ENCODE data around the gene KCNK4. TPM values are rescaled to one million over a fixed set of nuclear protein-coding genes. Genes with fewer than 3 reads are reported as not detected.

Gene KCNK4
- total RNA-seq, 1 donor from 2014 or later, result not detected

- Histone ChIP-seq H3K27me3 (no peaks in the 10 kb centered on the region), H3K9ac (no peak overlapping the region), H3F3A (ENCODE audit: low read depth) (peaks cover 34% of the 10 kb centered on the region), H3K27ac (no peak overlapping the region), H3K4me1 (peaks cover 28% of the 10 kb centered on the region), H3K4me3 (no peak overlapping the region), H2AFZ (replicated peaks) (no peak overlapping the region), H3K36me3 (no peaks in the 10 kb centered on the region), H3K4me2 (no peak overlapping the region), H3K79me2 (ENCODE audit: low read depth) (peaks cover 11% of the 10 kb centered on the region), H4K20me1 (ENCODE audit: low read depth) (peaks cover 25% of the 10 kb centered on the region), H3K9me3 (ENCODE audit: low read depth) (no peaks in the 10 kb centered on the region)
- Mint-ChIP-seq H3K4me3 (peak overlapping the region; percentile 95), H3K4me1 (peaks cover 35% of the 10 kb centered on the region), H3K27ac (no peak overlapping the region), H3K36me3 (peaks cover 6% of the 10 kb centered on the region), H3K27me3 (ENCODE audit: insufficient read depth, low read depth) (peaks cover 15% of the 10 kb centered on the region), H3K9me3 (no peaks in the 10 kb centered on the region)
- DNase-seq (ENCODE audit: low spot score), result no peak
- no peak for TF ChIP-seq EZH2 (IDR thresholded peaks at IDR 0.05)
- TF ChIP-seq EZH2phosphoT487 (IDR thresholded peaks at IDR 0.05), result no peak
- no peak for TF ChIP-seq CTCF (IDR thresholded peaks at IDR 0.05)
These were observed 37.6 kb upstream of the KCNK4 start for GRCh38 chr11:64253481-64253880.

- TF ChIP-seq CTCF (IDR thresholded peaks at IDR 0.05) (no peak), EZH2phosphoT487 (IDR thresholded peaks at IDR 0.05) (no peak), EZH2 (IDR thresholded peaks at IDR 0.05) (no peak)
- peaks cover 24% of the 10 kb centered on the region for H3K4me1 ChIP-seq
- H4K20me1 ChIP-seq (ENCODE audit: low read depth), result peaks cover 25% of the 10 kb centered on the region
- H3K27me3 ChIP-seq, result no peaks in the 10 kb centered on the region
- H3K9me3 ChIP-seq (ENCODE audit: low read depth), result no peaks in the 10 kb centered on the region
- peaks cover 26% of the 10 kb centered on the region for H3F3A ChIP-seq (ENCODE audit: low read depth)
- no peak overlapping the region for H3K9ac ChIP-seq
- no peak overlapping the region for H3K27ac ChIP-seq
- H3K79me2 ChIP-seq (ENCODE audit: low read depth), result peaks cover 11% of the 10 kb centered on the region
- H2AFZ ChIP-seq (replicated peaks), result no peak overlapping the region
- H3K36me3 Mint-ChIP-seq, result peaks cover 8% of the 10 kb centered on the region
- H3K4me3 ChIP-seq, result no peak overlapping the region
- H3K27me3 Mint-ChIP-seq (ENCODE audit: insufficient read depth, low read depth), result peaks cover 10% of the 10 kb centered on the region
- H3K4me1 Mint-ChIP-seq, result peaks cover 27% of the 10 kb centered on the region
- no peak overlapping the region for H3K4me2 ChIP-seq
- DNase-seq (ENCODE audit: low spot score), result no peak
- no peaks in the 10 kb centered on the region for H3K36me3 ChIP-seq
- H3K9me3 Mint-ChIP-seq, result no peaks in the 10 kb centered on the region
- H3K4me3 Mint-ChIP-seq, result no peak overlapping the region
- H3K27ac Mint-ChIP-seq, result no peak overlapping the region
These were observed 36.8 kb upstream of the KCNK4 start for GRCh38 chr11:64254326-64254725.

GRCh38 chr11:64255135-64256128 is 35.7 kb upstream of the KCNK4 start:
- Mint-ChIP-seq H3K27ac (no peak overlapping the region), H3K27me3 (ENCODE audit: insufficient read depth, low read depth) (peaks cover 13% of the 10 kb centered on the region), H3K4me1 (peaks cover 17% of the 10 kb centered on the region), H3K4me3 (no peak overlapping the region), H3K36me3 (peaks cover 17% of the 10 kb centered on the region), H3K9me3 (no peaks in the 10 kb centered on the region)
- Histone ChIP-seq H3K4me2 (no peak overlapping the region), H3F3A (ENCODE audit: low read depth) (peaks cover 15% of the 10 kb centered on the region), H3K4me1 (peaks cover 13% of the 10 kb centered on the region), H3K27me3 (no peaks in the 10 kb centered on the region), H3K79me2 (ENCODE audit: low read depth) (peaks cover 11% of the 10 kb centered on the region), H4K20me1 (ENCODE audit: low read depth) (peaks cover 25% of the 10 kb centered on the region), H3K27ac (no peak overlapping the region), H3K9ac (no peak overlapping the region), H3K36me3 (no peaks in the 10 kb centered on the region), H3K4me3 (no peak overlapping the region), H3K9me3 (ENCODE audit: low read depth) (no peaks in the 10 kb centered on the region), H2AFZ (replicated peaks) (no peak overlapping the region)
- no peak for DNase-seq (ENCODE audit: low spot score)
- TF ChIP-seq EZH2phosphoT487 (IDR thresholded peaks at IDR 0.05), result no peak
- TF ChIP-seq CTCF (IDR thresholded peaks at IDR 0.05), result no peak
- no peak for TF ChIP-seq EZH2 (IDR thresholded peaks at IDR 0.05)

Measured in neural progenitor cell (in vitro differentiated cells).